GM18867 (cell line): ENCODE data around the gene LMAN2.

Experiments
- ATAC-seq: cut with Tn5 transposase; IDR thresholded peaks from one replicate; pipeline ENCODE4 v1.9.1; 2021; ENCODE audit warnings: mild to moderate bottlenecking, moderate library complexity; ENCODE audit not compliant: unreplicated experiment

LMAN2 gene

DNA sequence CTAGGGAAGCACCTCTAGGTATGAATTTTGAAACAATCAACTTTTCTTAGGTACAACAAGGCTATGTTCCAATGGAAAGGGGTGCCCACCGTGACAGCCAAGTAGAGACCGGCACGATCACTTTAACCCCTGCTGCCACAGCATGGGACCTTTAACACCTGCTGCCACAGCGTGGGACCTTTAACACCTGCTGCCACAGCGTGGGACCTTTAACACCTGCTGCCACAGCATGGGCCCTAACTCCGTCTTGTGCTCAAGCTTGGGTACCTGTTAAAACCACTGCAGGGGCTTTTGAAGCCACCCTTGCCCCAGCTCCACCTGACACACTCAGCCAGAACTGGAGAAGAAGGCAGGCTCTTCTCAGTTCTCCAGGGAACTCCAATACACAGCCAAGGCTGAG is 21.6 kb downstream of the LMAN2 start:
- ATAC-seq = no peak

DNA sequence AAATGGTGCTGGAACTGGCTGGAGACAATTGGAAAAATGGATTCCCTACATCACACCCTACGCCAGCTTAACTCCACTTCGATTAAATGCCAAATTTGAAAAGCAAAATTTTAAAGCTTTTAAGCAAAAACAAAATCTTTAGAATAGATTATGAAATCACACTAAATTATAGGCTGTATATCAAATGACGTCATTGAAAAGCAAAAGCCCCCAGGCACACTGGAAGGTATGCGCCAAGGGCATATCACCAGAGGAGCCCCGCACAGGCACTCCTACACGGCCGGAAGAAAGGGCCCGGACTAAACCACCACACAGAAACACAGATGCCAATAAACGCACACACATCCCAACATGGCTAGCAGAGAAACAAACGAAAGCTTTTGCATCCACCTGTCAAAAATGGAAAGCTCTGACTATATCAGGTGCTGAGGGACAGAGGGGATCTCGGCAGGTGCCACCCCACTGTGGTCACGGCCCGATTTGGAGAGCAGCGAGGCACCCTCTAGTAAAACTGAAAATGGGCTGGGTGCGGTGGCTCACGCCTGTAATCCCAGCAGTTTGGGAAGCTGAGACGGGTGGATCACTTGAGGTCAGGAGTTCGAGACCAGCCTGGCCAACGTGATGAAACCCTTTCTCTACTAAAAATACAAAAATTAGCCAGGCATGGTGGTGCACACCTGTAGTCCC is 22.8 kb downstream of the LMAN2 start:
- ATAC-seq = no peak

- no peak for ATAC-seq
These were observed 23.6 kb downstream of the LMAN2 start for GRCh38 chr5:177327539-177328522.

DNA sequence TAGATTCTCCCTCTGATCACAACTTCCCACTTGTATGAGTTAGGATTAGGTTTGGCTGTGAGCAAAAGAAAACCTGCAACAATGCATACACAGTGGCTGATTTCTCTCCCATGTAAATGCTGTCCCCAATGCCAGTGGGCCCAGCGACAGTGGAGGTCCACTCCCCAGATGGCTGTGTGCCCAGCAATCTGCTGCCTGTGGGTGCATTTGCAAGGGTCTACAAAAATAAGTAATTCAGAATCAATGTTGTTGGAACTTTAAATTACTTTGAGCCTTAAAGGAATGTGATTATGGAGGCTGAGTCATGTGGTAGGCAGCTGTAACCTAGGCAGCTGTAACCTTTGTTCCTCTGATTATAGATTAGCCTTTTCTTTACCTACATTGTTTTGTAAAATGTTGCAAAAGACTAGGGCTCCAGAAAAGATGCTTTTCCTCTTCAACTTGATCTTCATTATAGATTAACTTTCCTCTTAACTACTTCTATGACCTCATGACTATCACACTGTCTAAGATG is 25.5 kb downstream of the LMAN2 start:
- ATAC-seq = no peak

- ATAC-seq = no peak
These were observed 30.6 kb downstream of the LMAN2 start for GRCh38 chr5:177320879-177321278.

DNA sequence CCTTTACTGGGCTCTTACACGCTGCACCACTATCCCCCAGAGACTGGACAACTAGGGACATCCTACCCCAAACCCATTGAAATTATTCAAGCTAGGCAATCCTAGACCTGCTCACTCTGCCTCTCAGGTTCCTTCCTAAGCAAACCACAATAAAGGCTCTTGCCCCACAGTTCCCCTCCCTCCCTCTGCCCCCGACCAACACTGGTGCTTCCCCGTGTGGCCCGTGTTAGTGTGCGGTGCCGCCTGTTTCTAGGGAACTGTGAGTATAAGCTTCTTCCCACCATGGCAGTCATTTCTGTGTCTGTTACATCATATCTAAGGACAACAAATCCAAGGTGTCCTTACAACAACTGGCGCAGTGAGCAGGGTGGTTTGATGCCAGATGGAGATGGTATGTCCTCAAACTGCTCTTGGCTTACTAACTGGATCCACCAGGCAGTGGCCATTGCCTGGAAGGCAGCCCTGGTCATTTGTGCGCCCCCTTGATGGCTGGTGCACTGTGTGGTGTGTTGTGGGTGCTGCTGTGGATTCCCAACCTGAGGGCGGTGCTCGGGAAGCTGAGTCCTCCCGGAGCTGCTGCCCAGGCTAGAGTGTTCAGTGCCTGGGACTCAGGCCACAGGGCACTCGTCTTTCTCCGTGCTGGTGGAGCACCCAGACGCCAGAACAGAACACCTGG is 31.4 kb downstream of the LMAN2 start:
- no peak for ATAC-seq

- ATAC-seq = no peak
These were observed 33.5 kb downstream of the LMAN2 start for GRCh38 chr5:177317959-177318377.

DNA sequence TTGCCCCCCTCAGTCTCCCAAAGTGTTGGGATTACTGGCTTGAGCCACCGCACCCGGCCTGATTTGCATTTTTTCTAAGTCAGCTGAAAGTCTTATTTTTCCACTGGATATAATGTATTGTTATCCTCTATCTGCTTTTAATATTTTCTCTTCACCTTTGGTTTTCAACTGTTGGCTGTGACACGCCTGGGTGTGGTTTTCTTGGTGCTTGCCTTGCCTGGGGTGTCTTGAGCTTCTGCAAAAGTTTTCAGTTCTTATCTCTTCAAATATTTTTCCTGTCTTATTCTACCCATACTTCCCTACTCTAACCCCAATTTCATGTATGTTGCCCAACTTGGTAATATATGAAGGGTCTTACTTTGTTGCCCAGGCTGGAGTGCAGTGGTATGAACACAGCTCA is 35.5 kb downstream of the LMAN2 start:
- ATAC-seq = no peak

- ATAC-seq = no peak
These were observed 36.1 kb downstream of the LMAN2 start for GRCh38 chr5:177315411-177315810.

DNA sequence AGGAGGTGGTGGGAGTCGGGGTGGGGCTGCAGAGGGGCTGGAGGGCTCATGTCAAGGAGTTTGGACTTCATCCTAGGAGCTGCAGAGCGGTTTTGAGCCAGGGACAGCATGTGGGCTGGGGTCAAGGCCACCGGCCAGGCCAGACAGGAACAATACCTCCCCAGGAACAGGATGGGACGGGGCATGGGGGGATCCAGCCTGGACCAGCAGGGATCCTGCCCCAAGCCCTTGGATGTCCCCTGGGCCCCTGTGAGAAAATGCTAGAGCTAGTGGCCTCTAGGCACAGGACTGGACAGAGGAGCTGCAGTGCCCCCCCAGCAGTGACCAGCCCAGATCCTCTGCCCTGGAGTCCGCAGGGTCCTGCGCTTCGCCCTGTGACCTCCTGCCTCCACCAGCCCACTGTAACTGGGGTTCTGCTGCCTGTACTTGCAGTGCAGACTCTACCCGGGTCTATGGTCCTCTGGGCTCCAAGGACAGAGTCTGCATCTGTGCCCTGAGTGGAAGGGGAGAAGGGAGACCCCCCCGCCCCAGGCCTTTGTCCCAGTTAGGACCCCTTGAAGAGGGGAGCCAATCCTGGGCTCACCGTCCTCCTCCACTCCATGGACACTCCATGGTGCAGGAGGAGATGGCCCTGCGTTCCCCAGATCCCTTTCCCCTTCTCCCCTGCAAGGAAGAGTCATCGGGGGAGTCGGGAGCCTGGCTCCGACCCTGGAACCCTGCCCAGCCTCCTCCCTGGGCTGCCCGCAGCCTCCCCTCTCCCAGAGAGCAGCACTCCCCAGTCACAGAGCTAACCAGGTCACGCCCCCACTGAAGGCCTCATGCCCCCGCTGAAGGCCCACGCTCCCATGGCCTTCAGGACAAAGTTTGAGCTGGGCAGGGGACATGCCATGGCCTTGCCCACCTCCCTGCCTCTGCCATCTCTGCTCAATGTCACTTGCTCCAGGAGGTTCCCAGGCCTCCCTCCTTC is 36.8 kb downstream of the LMAN2 start:
- ATAC-seq = no peak

DNA sequence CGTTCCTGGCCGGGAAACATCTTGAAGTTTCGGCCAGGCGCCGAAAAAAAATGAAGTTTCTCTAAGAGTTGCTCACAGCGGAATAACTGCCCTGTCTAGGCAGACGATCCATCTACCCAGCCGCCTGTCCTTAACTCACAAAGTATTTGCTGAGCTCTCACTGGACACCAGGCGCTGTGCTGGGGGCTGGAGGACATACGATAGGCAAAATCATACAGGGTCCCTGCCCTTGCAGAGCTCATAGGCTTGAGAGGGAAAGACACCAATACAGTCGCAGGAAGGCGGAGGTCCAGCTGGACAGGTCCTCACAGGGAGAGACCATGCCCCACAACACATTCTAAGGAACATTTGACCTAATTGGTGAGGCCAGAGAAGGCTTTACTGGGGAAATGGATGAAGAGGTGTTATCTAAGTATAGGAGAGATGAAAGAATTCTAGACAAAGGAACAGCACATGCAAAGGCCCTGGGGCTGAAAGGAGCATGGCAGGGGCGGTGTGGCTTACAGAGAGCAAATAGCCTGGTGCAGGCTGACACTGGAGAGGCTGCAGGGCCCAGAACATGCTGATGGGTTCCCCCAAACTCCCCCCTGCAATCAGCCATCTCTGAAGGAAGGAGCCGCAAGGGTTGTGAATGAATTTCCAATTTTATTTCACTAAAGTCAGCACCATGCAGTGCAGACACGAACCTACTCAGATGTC is 37.8 kb downstream of the LMAN2 start:
- no peak for ATAC-seq

DNA sequence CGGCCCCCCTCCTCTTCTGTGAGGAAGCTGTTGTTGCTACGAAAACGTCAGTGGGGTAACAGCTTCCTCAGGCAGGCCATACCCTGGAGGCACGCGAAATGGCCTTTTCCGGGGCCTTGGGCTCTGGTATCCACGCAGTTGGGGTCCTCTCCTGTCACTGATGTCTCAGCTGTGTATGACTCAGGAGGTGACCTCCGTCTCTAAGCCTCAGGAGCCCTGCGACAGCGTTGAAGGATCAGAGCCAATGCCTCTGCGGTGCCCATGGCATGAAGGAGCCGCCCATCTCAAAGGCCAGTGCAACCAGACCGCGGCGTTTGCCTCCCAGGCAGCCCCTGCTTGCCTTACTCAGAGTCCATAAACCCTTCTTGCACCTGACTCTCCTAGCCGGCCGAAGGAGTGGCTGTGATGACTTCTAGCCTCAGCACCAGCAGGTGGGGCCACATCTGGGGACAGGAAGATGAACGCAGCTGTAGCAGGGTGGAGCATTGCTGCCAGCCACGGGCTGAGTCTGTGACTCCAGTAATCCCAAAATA is 38.8 kb downstream of the LMAN2 start:
- ATAC-seq = peak; percentile 23

DNA sequence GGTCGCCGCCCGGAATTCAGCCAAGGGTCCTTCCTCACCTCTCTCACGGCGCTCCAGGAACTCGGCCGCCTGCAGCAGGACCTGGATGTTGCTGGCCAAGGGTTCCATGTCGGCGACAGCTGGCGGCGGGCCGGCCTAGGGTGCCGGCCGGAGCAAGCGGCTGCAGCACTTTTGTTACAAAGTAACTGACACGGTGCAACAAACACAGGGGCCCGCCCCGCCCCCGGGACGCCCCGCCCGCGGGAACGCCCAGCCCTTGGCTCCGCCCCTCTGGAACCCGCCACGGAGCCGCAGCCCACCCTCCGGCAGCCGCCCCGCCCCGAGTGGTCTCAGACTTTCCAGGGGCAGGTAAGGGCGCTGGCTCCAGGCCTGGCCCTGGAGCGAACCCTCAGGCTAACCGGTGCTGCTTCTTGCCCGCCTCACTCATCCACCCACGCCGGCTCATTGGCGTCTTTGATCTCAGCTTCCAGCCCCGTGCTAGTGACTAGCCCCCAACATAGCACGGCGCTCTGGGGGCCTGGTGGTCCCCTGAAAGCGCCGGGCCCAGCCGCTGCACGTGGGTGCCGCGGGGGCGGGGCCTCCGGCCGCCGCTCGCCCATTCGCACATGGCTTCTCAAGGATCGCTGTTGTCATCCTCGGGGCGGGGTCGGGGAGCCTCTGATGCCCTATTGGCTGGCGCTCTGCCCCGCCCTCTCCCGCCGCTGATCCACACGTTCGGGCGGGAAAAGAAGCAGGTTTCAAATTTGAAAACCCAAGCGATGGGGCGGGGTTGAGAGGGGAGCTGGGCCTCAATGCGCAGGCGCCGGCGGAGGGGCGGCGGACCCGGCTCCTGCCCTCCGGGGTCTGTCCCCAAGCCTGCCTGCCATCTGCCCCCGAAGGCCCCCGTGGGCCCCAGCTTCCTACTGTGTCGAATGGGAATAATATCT is 39.5 kb downstream of the LMAN2 start, which contains the start of gene MXD3:
MXD3 (minus strand) TSS at position 176 of the 926 bp plus-strand sequence; CDS start at position 108, 68 bp downstream.
- ATAC-seq = peak; percentile 75

- ATAC-seq = no peak
These were observed 40.1 kb downstream of the LMAN2 start for GRCh38 chr5:177311392-177311722.

DNA sequence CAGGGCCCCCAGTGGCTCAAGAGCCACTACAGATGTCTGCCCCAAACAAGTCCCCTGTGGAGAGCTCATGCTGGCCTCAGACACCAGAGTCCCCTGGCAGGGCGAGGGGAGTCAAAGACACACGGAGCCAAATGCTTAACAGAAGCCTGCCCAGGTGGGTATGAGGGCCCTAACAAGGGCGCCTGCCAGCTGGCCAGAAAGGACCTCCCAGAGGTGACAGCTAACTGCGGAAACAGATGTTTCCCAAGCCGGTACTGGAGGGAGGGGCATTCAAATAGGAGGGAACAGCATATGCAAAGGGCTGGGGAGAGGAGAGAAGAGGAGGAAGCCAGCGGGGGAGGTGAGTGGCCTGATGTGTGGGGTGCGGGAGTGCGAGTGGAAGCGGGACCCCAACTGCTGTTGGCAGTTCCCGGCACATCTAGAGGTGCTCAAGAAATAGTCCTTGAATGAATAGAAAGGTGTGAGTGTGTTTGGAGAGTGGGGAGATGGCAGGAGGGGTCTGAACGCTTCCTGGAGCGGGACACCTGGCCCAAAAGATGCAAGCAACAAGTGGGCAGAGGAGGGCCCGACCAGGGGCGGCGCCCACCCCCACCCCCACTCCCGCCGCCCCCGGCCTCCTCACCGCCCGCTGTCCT is 40.6 kb downstream of the LMAN2 start:
- ATAC-seq = peak; percentile 24

GRCh38 chr5:177310332-177310731 is 41.1 kb downstream of the LMAN2 start:
- no peak for ATAC-seq

GRCh38 chr5:177309351-177310191 is 41.9 kb downstream of the LMAN2 start:
- ATAC-seq = no peak
